HCT116 (cell line): ENCODE data around the gene FHIT. TPM values are rescaled to one million over a fixed set of nuclear protein-coding genes. Genes with fewer than 3 reads are reported as not detected.

ENCODE experiments used
- ATAC-seq: fragments of 200-7000 bp; cut with Tn5 transposase; 2 replicates; pipeline ENCODE4 v1.9.1; 2020; ENCODE audit warnings: mild to moderate bottlenecking, moderate library complexity
- BruUV-seq: library from RNA; stranded (reverse); fragments of 400-500 nt; replicated peaks from 2 replicates; lab custom pipeline; 2021; lab: Mats Ljungman, UMichigan
- CTCF ChIA-PET: fragments of 300-600 bp; sonication (Branson Sonifier 250); formaldehyde crosslinking; loops from one replicate; lab custom pipeline; 2021; ENCODE audit warnings: antibody characterized with exemption; lab: Charles Lee
- POLR2A ChIA-PET: fragments of 300-600, 350-600 bp; sonication (Branson Sonifier 250); formaldehyde crosslinking; loops from one replicate; lab custom pipeline; 2021; ENCODE audit warnings: antibody characterized with exemption; lab: Charles Lee
- RAD21 ChIA-PET, 2 experiments: fragments of 300-600 bp; sonication (Branson Sonifier 250); formaldehyde crosslinking; loops; one replicate each; lab custom pipeline; 2023; ENCODE audit warnings: low total read pairs in 2 of 2; ENCODE audit not compliant: uncharacterized antibody in 2 of 2, unreplicated experiment in 2 of 2, low non-redundant PET in 1 of 2; lab: Charles Lee
- DNase-seq: peaks from one replicate; pipeline ENCODE4 v3.0.0-alpha.2; 2010; ENCODE audit warnings: low read depth, low spot score
- H2AFZ ChIP-seq: fragments of 200-600 bp; shearing (Covaris generic), sonication (generic); 2 replicates; pipeline ENCODE4 v1.6.1; 2017; ENCODE audit warnings: low read depth, mixed run types, mixed read lengths, antibody characterized with exemption, low read length; ENCODE audit not compliant: poor library complexity, severe bottlenecking
- H3K27ac ChIP-seq: 2 replicates; pipeline ENCODE4 v1.5.1; 2012; ENCODE audit warnings: low read depth, low read length
- H3K27me3 ChIP-seq: fragments of 200-600 bp; sonication (generic); 2 replicates; pipeline ENCODE4 v1.6.1; 2016; ENCODE audit warnings: mixed run types, low read length, mixed read lengths; ENCODE audit not compliant: insufficient read depth
- H3K36me3 ChIP-seq, 2 experiments: fragments of 200-500 bp in 1 of 2; fragments of 200-600 bp in 1 of 2; sonication (Bioruptor generic) in 1 of 2; sonication (generic) in 1 of 2; 2 replicates each; pipeline versions ENCODE4 v1.5.1 to v1.6.1; 2014 to 2016; ENCODE audit warnings: low read length in 2 of 2, inconsistent platforms in 1 of 2, mixed read lengths in 1 of 2, mixed run types in 1 of 2; ENCODE audit not compliant: insufficient read depth in 2 of 2, control insufficient read depth in 1 of 2
- H3K4me1 ChIP-seq, 2 experiments: fragments of 200-600 bp in 1 of 2; sonication (generic) in 1 of 2; 2 replicates each; pipeline versions ENCODE4 v1.5.1 to v1.6.1; 2012 to 2017; ENCODE audit warnings: low read length in 2 of 2, inconsistent platforms in 1 of 2, mild to moderate bottlenecking in 1 of 2, mixed read lengths in 1 of 2, mixed run types in 1 of 2, moderate library complexity in 1 of 2; ENCODE audit not compliant: insufficient read depth in 2 of 2, control insufficient read depth in 1 of 2
- H3K4me2 ChIP-seq: fragments of 200-600 bp; sonication (generic); 2 replicates; pipeline ENCODE4 v1.6.1; 2017; ENCODE audit warnings: mixed run types, low read length, mixed read lengths
- H3K4me3 ChIP-seq, 2 experiments: fragments of 200-600 bp in 1 of 2; sonication (generic) in 1 of 2; replicated peaks in 1 of 2; 2 replicates each; pipeline ENCODE4 v1.5.1; 2011 to 2016; ENCODE audit warnings: low read length in 2 of 2, control low read depth in 1 of 2, low read depth in 1 of 2, mild to moderate bottlenecking in 1 of 2, mixed read lengths in 1 of 2, mixed run types in 1 of 2
- H3K79me2 ChIP-seq: fragments of 200-600 bp; sonication (generic); 2 replicates; pipeline ENCODE4 v1.6.1; 2017; ENCODE audit warnings: mild to moderate bottlenecking, mixed run types, low read length, moderate library complexity, mixed read lengths; ENCODE audit not compliant: insufficient read depth
- H3K9ac ChIP-seq: fragments of 200-600 bp; sonication (generic); 2 replicates; pipeline ENCODE4 v1.6.1; 2016; ENCODE audit warnings: low read length, mixed read lengths
- H3K9me2 ChIP-seq: fragments of 200-600 bp; sonication (generic), shearing (Covaris generic); 2 replicates; pipeline ENCODE4 v1.6.1; 2017; ENCODE audit warnings: mixed run types, mild to moderate bottlenecking, moderate library complexity; ENCODE audit not compliant: insufficient read depth
- H3K9me3 ChIP-seq, 2 experiments: fragments of 200-500 bp in 1 of 2; fragments of 200-600 bp in 1 of 2; sonication (Bioruptor generic) in 1 of 2; sonication (generic) in 1 of 2; 2 replicates each; pipeline ENCODE4 v1.6.1; 2014 to 2017; ENCODE audit warnings: low read length in 2 of 2, mixed read lengths in 2 of 2, inconsistent platforms in 1 of 2, low read depth in 1 of 2, mild to moderate bottlenecking in 1 of 2, mixed run types in 1 of 2, moderate library complexity in 1 of 2; ENCODE audit not compliant: control insufficient read depth in 1 of 2, insufficient read depth in 1 of 2
- H4K20me1 ChIP-seq: fragments of 200-600 bp; sonication (generic), shearing (Covaris generic); 2 replicates; pipeline ENCODE4 v1.6.1; 2017; ENCODE audit warnings: mixed run types, mild to moderate bottlenecking, moderate library complexity; ENCODE audit not compliant: insufficient read depth
- CBX3 ChIP-seq: IDR thresholded peaks from 2 replicates; pipeline ENCODE4 v1.6.1; 2012; ENCODE audit warnings: low read depth
- CTCF ChIP-seq, 3 experiments: fragments of 200-600 bp in 1 of 3; sonication (generic) in 1 of 3; IDR thresholded peaks in 2 of 3; conservative IDR thresholded peaks in 1 of 3; 2 replicates each; pipeline ENCODE4 v1.5.1; 2012 to 2017; ENCODE audit warnings: low read depth in 2 of 3, low read length in 2 of 3, antibody characterized with exemption in 1 of 3, borderline replicate concordance in 1 of 3, control low read depth in 1 of 3, mild to moderate bottlenecking in 1 of 3, mixed read lengths in 1 of 3, mixed run types in 1 of 3, moderate library complexity in 1 of 3; ENCODE audit not compliant: insufficient read depth in 1 of 3
- EGR1 ChIP-seq: IDR thresholded peaks from 2 replicates; pipeline ENCODE4 v1.6.1; 2012; ENCODE audit warnings: low read depth
- ELF1 ChIP-seq: IDR thresholded peaks from 2 replicates; pipeline ENCODE4 v1.6.1; 2012; ENCODE audit warnings: low read depth, borderline replicate concordance
- EZH2 ChIP-seq: fragments of 200-600 bp; sonication (generic); IDR thresholded peaks from 2 replicates; pipeline ENCODE4 v1.6.1; 2017; ENCODE audit warnings: antibody characterized with exemption, mixed run types
- EZH2phosphoT487 ChIP-seq: fragments of 200-600 bp; IDR thresholded peaks from 2 replicates; pipeline ENCODE4 v1.6.1; 2018; ENCODE audit warnings: antibody characterized with exemption, borderline replicate concordance
- FOSL1 ChIP-seq: IDR thresholded peaks from 2 replicates; pipeline ENCODE4 v1.6.1; 2012; ENCODE audit warnings: low read depth
- MAX ChIP-seq: IDR thresholded peaks from 2 replicates; pipeline ENCODE4 v1.6.1; 2012
- POLR2A ChIP-seq: IDR thresholded peaks from 2 replicates; pipeline ENCODE4 v1.7.0; 2011; ENCODE audit warnings: borderline replicate concordance; ENCODE audit not compliant: insufficient read depth, insufficient read length; ENCODE audit errors: extremely low read depth
- POLR2AphosphoS5 ChIP-seq: IDR thresholded peaks from 2 replicates; pipeline ENCODE4 v1.6.1; 2011; ENCODE audit warnings: mild to moderate bottlenecking, low read depth, low read length, moderate library complexity
- RAD21 ChIP-seq: IDR thresholded peaks from 2 replicates; pipeline ENCODE4 v1.6.1; 2012; ENCODE audit warnings: low read depth, mild to moderate bottlenecking
- REST ChIP-seq: IDR thresholded peaks from 2 replicates; pipeline ENCODE4 v1.6.1; 2012; ENCODE audit warnings: low read depth
- SIN3A ChIP-seq: IDR thresholded peaks from 2 replicates; pipeline ENCODE4 v1.6.1; 2012; ENCODE audit warnings: low read depth
- SP1 ChIP-seq: IDR thresholded peaks from 2 replicates; pipeline ENCODE4 v1.6.1; 2012; ENCODE audit warnings: low read depth
- SRF ChIP-seq: IDR thresholded peaks from 2 replicates; pipeline ENCODE4 v1.6.1; 2012; ENCODE audit warnings: low read depth
- TCF7L2 ChIP-seq: IDR thresholded peaks from 2 replicates; pipeline ENCODE4 v1.7.0; 2011; ENCODE audit warnings: borderline replicate concordance, inconsistent platforms; ENCODE audit not compliant: insufficient read depth, insufficient read length; ENCODE audit errors: extremely low read depth
- YY1 ChIP-seq: IDR thresholded peaks from 2 replicates; pipeline ENCODE4 v1.6.1; 2011; ENCODE audit warnings: low read length, low read depth, moderate library complexity, mild to moderate bottlenecking; ENCODE audit not compliant: insufficient replicate concordance; ENCODE audit errors: extremely low read depth
- ZFX ChIP-seq: fragments of 450-650 bp; IDR thresholded peaks from 2 replicates; pipeline ENCODE4 v1.6.1; 2017
- ZNF274 ChIP-seq: fragments of 200-500 bp; sonication (Bioruptor generic); IDR thresholded peaks from 2 replicates; pipeline ENCODE4 v1.6.1; 2014; ENCODE audit warnings: mild to moderate bottlenecking, low read depth, low read length, inconsistent platforms
- intact Hi-C: fragments of 100-400 bp; cut with micrococcal nuclease; formaldehyde crosslinking; loops from 2 replicates; pipeline ENCODE4 v1.10.0; 2022
- total RNA-seq: library from RNA; stranded (reverse); gene quantifications from one replicate; pipeline ENCODE4 v1.2.1, GENCODE V29; 2021; ENCODE audit not compliant: unreplicated experiment
- TF ChIP-seq, protein P1 (sequence below): IDR thresholded peaks from 2 replicates; pipeline ENCODE4 v1.6.1; 2012

The FHIT gene
- total RNA-seq, 1 experiment from 2014 or later: 20.1 TPM

DNA sequence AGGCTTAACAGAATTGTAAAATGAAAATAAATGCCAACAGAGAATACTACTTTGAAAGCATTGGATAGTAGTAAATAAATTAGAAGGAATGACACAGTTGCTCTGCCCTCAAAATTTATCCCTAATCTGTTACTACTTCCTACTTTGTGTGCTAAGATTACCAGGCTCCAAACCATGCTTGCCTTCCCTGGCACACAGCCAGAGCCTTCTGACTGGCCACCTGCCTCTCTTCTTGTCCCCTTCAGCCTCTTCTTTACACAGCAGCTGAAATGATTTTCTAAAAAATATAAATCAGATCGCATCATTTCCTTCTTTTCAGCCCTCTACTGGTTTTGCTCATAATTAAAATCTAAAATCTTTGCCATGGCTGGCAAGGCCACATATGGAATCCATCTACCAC lies 334.1 kb downstream of the FHIT start:
- no TSS peak for BruUV-seq
- Histone ChIP-seq H3K27me3 (no peaks in the 10 kb centered on the region), H3K79me2 (no peaks in the 10 kb centered on the region), H3K9me2 (no peaks in the 10 kb centered on the region), H3K9ac (no peak overlapping the region), H3K4me3 (no peak overlapping the region), H3K4me2 (no peak overlapping the region), H3K27ac (no peak overlapping the region), H3K9me3 (no peaks in the 10 kb centered on the region), H3K4me1 (no peaks in the 10 kb centered on the region), H2AFZ (no peak overlapping the region), H3K36me3 (no peaks in the 10 kb centered on the region), H4K20me1 (no peaks in the 10 kb centered on the region)
- POLR2A ChIA-PET: no interaction called here
- CTCF ChIA-PET: no interaction called here
- intact Hi-C loops: no loop called here
- RAD21 ChIA-PET: no interaction called here
- no peak for TF ChIP-seq EZH2
- TF ChIP-seq TCF7L2: no peak
- TF ChIP-seq, protein P1, sequence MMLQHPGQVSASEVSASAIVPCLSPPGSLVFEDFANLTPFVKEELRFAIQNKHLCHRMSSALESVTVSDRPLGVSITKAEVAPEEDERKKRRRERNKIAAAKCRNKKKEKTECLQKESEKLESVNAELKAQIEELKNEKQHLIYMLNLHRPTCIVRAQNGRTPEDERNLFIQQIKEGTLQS: no peak
- TF ChIP-seq MAX: no peak
- TF ChIP-seq FOSL1: no peak
- TF ChIP-seq YY1: no peak
- no peak for TF ChIP-seq EZH2phosphoT487
- TF ChIP-seq RAD21: no peak
- no peak for TF ChIP-seq POLR2AphosphoS5
- no peak for TF ChIP-seq SIN3A
- TF ChIP-seq REST: no peak
- TF ChIP-seq EGR1: no peak
- TF ChIP-seq ELF1: no peak
- no peak for TF ChIP-seq CTCF (IDR thresholded peaks at IDR 0.05 in 2 of 3, conservative IDR thresholded peaks at IDR 0.05 in 1 of 3; ENCODE audit: borderline replicate concordance in 1 of 3, insufficient read depth in 1 of 3, low read depth in 2 of 3, low read length in 2 of 3)
- no peak for TF ChIP-seq POLR2A
- no peak for TF ChIP-seq ZFX
- TF ChIP-seq SP1: no peak
- no peak for TF ChIP-seq ZNF274
- no peak for TF ChIP-seq SRF
- no peak for TF ChIP-seq CBX3
- ATAC-seq: no peak
- DNase-seq: no peak
